ENCODE results near the gene IL22RA2.

DNA sequence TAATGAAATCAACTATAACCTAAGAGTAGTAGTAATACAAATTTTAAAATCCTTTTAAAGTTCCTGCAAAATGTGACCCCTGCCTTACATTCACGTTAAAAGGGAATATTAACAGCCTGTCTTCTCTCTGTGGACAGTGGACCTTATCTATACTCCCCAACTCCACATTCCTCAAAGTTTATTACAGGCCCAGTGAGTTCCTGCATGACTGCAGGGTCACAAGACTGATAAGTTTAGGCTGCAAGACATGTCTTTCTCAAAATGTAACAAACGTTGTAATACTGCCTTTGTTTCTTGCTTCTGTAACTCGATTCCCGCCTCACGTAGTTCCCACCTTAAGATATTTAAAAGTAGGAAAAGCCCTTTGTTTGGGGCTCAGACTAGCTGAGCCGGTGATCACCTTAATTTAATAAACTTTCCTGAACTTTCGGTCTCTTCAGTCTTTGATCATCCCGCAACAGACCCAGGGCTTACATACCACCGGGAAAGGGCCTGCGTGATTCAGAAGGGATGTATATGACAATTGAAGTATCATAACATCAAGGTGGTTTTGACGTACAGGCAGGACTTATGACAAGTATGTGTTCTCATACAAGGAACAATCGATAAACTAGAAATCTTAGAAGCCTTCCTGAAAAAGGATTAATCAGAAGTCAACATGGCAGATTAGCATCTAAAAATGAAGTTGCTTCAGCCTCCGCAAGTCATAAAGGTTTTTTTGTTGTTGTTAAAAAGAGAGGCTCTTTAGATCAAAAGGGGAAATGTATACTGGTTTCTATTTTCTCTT is 3.0 kb downstream of the IL22RA2 start:
- TF ChIP-seq, protein P1, sequence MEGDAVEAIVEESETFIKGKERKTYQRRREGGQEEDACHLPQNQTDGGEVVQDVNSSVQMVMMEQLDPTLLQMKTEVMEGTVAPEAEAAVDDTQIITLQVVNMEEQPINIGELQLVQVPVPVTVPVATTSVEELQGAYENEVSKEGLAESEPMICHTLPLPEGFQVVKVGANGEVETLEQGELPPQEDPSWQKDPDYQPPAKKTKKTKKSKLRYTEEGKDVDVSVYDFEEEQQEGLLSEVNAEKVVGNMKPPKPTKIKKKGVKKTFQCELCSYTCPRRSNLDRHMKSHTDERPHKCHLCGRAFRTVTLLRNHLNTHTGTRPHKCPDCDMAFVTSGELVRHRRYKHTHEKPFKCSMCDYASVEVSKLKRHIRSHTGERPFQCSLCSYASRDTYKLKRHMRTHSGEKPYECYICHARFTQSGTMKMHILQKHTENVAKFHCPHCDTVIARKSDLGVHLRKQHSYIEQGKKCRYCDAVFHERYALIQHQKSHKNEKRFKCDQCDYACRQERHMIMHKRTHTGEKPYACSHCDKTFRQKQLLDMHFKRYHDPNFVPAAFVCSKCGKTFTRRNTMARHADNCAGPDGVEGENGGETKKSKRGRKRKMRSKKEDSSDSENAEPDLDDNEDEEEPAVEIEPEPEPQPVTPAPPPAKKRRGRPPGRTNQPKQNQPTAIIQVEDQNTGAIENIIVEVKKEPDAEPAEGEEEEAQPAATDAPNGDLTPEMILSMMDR (IDR thresholded peaks at IDR 0.05): no peak
- TF ChIP-seq POLR2A (IDR thresholded peaks at IDR 0.05): no peak
- TF ChIP-seq EP300 (IDR thresholded peaks at IDR 0.05): no peak

All from tibial nerve (tissue), 4 donors.